H54 (cell line): ENCODE data around the gene ULK4.
A peak's percentile ranks its signal among the peaks of the same experiment; 100 is the strongest.
"Not testable (repeated sequence)": the region's sequence is repeated elsewhere in the genome, so short reads cannot be mapped to it uniquely, and the experiment has no call there.

Source experiments
- DNase-seq: peaks from one replicate; pipeline ENCODE4 v3.0.0; 2011; ENCODE audit warnings: low spot score, mixed read lengths; ENCODE audit not compliant: insufficient read length
- FAIRE-seq: peaks from 3 replicates; lab custom pipeline; 2011; peaks lifted over from hg19 to GRCh38; lab: Jason Lieb, UNC
- POLR2A ChIP-seq: IDR thresholded peaks from 2 replicates; pipeline ENCODE4 v1.6.1; 2011; ENCODE audit warnings: low read depth, mild to moderate bottlenecking, low read length

Gene ULK4

DNA sequence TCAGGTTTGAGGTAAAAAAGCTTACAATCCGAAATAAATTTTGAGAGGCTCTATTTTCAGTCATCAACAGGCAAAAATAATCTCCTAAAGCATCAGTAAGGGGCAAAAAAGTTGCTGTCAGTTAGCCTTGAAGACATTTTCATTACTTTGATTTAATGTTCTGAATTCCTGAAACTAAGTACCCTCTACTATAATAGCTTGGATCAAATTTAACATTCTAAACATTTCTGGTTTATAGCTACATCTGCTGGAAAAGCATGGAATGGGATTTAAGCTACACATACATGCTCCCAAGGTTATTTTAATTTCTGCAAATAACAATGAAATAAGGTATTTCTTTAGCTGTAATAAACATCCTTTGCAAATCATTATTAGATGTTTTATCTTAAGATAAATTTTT is 245.4 kb downstream of the ULK4 start:
- no peak for FAIRE-seq
- TF ChIP-seq POLR2A: no peak
- DNase-seq: no peak

DNA sequence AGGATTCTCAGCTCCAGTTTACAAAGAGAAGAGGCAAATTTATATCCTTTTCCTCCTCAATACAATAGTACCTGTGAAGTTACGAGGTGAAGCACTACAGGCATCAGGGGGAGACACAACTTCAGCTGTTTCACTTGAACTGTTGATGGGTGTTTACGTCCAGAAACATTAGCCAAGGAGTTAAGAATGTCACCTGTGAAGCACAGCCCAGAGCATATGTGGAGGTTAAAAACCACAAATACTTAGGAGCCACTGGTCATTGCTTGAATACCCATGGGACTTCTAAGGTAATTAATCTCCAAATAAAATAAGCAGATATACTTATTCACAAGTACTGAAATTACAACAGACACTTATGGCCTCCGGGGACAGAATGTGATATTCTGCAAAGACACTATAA is 246.5 kb downstream of the ULK4 start:
- no peak for TF ChIP-seq POLR2A
- FAIRE-seq (no peak), DNase-seq (no peak)

DNA sequence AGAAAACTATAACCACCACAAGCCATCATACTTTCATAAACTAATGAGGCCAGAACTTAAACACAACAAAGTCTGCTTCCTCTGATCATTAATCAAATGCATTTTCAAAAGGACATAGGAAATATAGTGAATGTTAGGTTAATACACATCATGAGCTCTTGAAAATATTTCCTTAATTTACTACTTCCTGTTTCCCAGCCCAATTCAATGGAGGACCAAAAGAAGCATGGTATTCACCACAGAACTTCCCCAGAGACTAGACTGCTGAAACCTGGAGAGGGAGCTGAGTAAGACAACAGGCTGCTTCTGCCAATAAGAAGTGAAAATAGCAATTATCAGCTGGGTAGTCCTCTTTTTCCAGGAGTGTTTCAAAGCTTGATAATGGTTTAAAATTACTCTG is 250.3 kb downstream of the ULK4 start:
- FAIRE-seq: no peak
- DNase-seq: no peak
- TF ChIP-seq POLR2A: no peak

GRCh38 chr3:41710646-41711388 is 251.1 kb downstream of the ULK4 start:
- FAIRE-seq: peak; percentile 93
- DNase-seq: peak; percentile 52
- no peak for TF ChIP-seq POLR2A

- not testable (repeated sequence) for FAIRE-seq, DNase-seq
Measured at GRCh38 chr3:41709213-41709612, 252.7 kb downstream of the ULK4 start.

DNA sequence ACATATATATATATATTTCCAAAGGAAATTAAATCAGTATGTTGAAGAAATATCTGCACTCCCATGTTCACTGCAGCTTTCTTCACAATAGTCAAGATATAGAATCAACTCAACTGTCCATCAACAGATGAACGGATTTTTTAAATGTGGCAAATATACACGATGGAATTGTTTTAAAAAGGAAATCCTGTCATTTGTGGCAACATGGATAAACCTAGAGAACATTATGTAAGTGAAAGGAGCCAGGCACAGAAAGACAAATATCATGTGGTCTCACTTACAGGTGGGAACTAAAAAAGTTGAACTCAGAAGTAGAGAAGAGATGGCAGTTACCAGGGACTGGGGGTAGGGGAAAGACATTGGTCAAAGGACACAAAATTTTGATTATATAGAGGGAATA is 253.7 kb downstream of the ULK4 start:
- no peak for DNase-seq
- FAIRE-seq: no peak
- TF ChIP-seq POLR2A: no peak

DNA sequence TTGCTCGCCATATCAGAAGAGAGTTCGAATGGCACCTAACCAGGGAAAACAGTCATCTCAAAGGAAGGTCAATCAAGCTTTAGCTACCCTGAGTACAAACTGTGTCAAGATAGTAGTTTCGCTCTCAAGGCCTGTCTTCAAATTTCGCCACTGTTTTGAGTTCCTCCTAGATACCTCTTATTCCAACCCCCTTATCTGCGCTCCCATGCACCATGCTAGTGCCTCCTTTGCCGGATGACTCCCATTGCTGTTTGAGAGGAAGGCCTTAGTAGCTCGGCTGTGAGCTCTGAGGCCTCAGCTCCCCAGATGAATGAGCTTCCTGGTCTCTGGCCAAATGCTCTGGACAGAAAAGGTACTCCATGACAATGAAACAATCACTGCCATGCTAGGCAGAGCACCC is 256.0 kb downstream of the ULK4 start:
- no peak for TF ChIP-seq POLR2A
- DNase-seq (no peak), FAIRE-seq (no peak)

DNA sequence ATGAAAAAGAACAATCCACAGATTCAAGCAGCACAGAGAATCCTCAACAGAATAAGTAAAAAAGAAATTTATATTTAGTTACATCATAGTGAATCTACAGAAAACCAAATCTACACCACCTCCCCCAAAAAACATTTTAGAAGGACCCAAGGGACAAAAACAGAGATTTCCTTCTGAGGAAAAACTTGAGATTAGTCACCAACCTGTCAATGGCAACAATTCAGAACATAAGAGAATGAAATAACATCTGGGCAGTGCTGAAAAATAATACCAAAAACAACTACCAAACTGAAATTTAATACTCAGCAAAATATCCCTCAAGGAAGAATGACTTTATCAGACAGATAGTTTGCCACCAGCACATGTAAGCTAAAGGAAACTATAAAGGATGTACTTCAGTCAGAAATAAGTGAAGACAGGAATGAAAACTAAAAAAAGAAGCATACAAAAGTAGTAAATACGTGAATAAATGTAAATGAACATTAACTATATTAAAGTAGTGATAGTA is 260.7 kb downstream of the ULK4 start:
- no peak for TF ChIP-seq POLR2A
- DNase-seq: no peak
- FAIRE-seq: no peak

- FAIRE-seq (no peak), DNase-seq (no peak)
- no peak for TF ChIP-seq POLR2A
Measured at GRCh38 chr3:41700155-41700554, 261.7 kb downstream of the ULK4 start.

DNA sequence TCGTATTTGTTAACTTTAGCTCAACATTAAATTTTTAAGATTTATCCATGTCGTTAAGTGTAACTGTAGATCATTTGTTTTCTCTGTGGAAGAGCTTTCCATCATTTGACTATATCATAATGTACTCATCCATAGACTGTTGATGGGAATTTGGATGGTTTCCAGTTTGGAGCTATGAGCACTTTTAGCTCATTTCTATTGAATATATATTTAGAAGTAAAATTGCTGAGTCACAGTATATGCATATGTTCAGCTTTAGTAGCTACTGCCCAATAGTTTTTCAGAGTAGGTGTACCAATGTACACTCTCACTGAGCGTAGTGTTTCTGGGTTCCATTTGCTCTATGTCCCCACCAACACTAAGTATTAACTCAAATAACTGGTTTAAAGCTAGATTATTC is 263.0 kb downstream of the ULK4 start:
- DNase-seq: no peak
- TF ChIP-seq POLR2A: no peak
- no peak for FAIRE-seq

DNA sequence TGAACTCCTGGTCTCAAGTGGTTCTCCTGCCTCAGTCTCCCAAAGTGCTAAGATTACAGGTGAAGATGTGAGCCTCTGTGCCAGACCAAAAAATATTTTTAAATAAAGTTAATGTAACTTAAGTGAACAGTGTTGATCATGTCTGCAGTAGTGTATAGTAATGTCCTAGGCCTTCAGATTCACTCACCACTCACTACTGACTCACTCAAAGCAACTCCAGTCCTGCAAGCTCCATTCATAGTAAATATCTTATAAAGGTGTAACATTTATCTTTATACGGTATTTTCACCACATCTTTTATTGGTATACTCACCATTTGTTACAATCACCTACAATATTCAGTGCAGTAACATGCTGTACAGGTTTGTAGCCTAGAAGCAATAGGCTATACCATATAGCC is 264.2 kb downstream of the ULK4 start:
- FAIRE-seq (peak; percentile 15), DNase-seq (no peak)
- TF ChIP-seq POLR2A: no peak

DNA sequence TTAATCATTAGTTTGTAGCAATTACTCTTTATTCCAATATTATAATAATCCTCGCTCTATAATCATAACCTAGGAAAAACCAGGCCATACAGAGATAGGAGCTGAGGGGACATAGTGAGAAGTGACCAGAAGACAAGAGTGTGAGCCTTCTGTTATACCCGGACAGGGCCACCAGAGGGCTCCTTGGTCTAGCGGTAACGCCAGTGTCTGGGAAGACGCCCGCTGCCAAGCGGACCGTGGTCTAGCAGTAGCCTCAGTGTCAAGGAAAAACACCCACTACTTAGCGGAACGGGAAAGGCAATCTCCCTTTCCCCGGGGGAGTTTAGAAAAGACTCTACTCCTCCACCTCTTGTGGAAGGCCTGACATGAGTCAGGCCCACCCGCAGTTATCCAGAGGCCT is 266.1 kb downstream of the ULK4 start:
- FAIRE-seq, DNase-seq: not testable (repeated sequence)

- no peak for TF ChIP-seq POLR2A
Measured at GRCh38 chr3:41693799-41694198, 268.1 kb downstream of the ULK4 start.

DNA sequence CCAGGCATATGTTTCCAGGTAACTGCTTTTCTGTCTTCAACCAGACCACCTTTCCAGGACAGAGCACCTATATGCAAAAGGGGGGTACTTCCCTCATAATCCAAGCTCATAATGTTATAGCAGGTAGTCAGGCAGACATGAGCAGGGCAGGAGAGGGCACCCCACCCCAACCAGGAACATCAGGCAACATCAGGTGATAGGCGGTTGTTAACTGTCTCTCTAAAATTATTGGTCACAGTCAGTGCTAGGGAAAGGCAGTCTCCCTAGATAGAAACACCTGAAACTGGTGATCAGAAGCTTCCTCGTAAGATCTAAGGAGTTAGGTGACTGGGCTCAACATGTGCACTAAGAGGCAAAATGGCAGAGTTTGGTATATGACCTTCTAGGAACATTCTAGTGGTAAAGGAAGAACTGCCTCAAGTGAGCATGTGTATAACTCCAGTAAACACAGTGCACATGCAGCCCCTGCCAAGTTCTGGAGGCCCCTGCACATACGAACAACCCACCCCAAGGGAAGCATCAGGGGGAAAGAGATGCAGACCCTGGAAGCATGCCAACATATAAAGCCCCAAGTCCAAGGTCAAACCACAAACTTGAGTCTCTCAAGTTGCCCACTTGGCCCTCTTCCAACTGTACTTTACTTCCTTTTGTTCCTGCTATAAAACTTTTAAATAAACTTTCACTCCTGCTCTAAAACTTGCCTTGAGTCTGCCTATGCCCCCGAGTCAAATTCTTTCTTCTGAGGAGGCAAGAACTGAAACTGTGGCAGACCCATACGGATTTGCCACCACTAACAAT is 270.9 kb downstream of the ULK4 start:
- no peak for DNase-seq
- FAIRE-seq: no peak
- TF ChIP-seq POLR2A: no peak

More at GRCh38 chr3:41693799-41694198, 268.1 kb downstream of the ULK4 start:
- no peak for DNase-seq
- FAIRE-seq: no peak
